GM23248 (cell line): ENCODE results near the gene SEMA3C.

Experiments
- EZH2 ChIP-seq: fragments of 200-600 bp; sonication (generic); IDR thresholded peaks from 2 replicates; pipeline ENCODE4 v1.6.1; 2018; ENCODE audit warnings: antibody characterized with exemption, mild to moderate bottlenecking; ENCODE audit not compliant: insufficient read depth, poor library complexity, severe bottlenecking
- EZH2phosphoT487 ChIP-seq: fragments of 200-600 bp; sonication (generic); IDR thresholded peaks from 2 replicates; pipeline ENCODE4 v1.6.1; 2018; ENCODE audit warnings: antibody characterized with exemption, moderate library complexity, mild to moderate bottlenecking, low read depth; ENCODE audit not compliant: insufficient read depth

DNA sequence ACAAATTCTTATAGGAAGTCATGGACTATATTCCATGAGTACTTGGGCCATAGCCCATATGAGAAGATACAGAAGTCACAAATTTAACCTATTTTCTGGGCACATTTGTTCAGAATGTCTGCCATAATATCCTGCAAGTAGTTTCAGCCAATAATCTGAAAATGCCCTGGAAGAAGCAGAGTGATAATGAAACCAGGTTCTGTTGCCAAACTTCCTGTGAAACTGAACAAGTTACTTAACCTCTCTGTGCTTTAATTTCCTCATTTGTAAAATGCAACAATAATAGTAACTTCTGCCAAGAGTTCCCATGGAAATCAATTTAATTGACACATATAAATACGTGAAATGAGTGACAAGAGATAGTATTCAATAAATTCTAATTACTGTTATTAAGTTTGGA is 88.8 kb downstream of the SEMA3C start:
- TF ChIP-seq EZH2: no peak
- no peak for TF ChIP-seq EZH2phosphoT487
